Liver (tissue), 9 donors: ENCODE results near the gene CCDC39. TPM values are rescaled to one million over a fixed set of nuclear protein-coding genes. Genes with fewer than 3 reads are reported as not detected.

ENCODE experiments used
- DNase-seq: peaks from one replicate; pipeline ENCODE4 v3.0.0-alpha.2; 2017; ENCODE audit warnings: low spot score
- H3K27ac ChIP-seq, 2 donors: one replicate each; pipeline ENCODE4 v1.7.0; 2013; ENCODE audit warnings: inconsistent platforms in 2 of 2, low read length in 2 of 2, control low read depth in 1 of 2, low read depth in 1 of 2, mild to moderate bottlenecking in 1 of 2
- H3K27me3 ChIP-seq, 4 donors: one replicate each; pipeline versions ENCODE4 v1.6.1 to v1.7.0; 2013; ENCODE audit warnings: low read length in 3 of 4, inconsistent platforms in 1 of 4, mild to moderate bottlenecking in 1 of 4, moderate library complexity in 1 of 4; ENCODE audit not compliant: control insufficient read depth in 4 of 4, insufficient read depth in 4 of 4
- H3K36me3 ChIP-seq, 4 donors: one replicate each; pipeline versions ENCODE4 v1.6.1 to v1.7.0; 2013; ENCODE audit warnings: low read length in 3 of 4, mild to moderate bottlenecking in 3 of 4, low read depth in 1 of 4, moderate library complexity in 1 of 4; ENCODE audit not compliant: control insufficient read depth in 4 of 4, insufficient read depth in 3 of 4
- H3K4me1 ChIP-seq, 4 donors: one replicate each; pipeline versions ENCODE4 v1.6.1 to v1.7.0; 2013; ENCODE audit warnings: low read length in 3 of 4, mild to moderate bottlenecking in 3 of 4, moderate library complexity in 1 of 4; ENCODE audit not compliant: control insufficient read depth in 4 of 4, insufficient read depth in 4 of 4
- H3K4me3 ChIP-seq, 3 donors: one replicate each; pipeline versions ENCODE4 v1.6.1 to v1.7.0; 2013; ENCODE audit warnings: low read length in 3 of 3, control low read depth in 1 of 3, low read depth in 1 of 3, mild to moderate bottlenecking in 1 of 3
- H3K9ac ChIP-seq, 2 donors: one replicate each; pipeline ENCODE4 v1.7.0; 2013; ENCODE audit warnings: low read length in 2 of 2, mild to moderate bottlenecking in 2 of 2, moderate library complexity in 2 of 2, control low read depth in 1 of 2, low read depth in 1 of 2
- H3K9me3 ChIP-seq, 4 donors: one replicate each; pipeline versions ENCODE4 v1.6.1 to v1.7.0; 2013; ENCODE audit warnings: low read length in 3 of 4; ENCODE audit not compliant: control insufficient read depth in 4 of 4
- ATF3 ChIP-seq: IDR thresholded peaks from 2 replicates; pipeline ENCODE4 v1.6.1; 2016; ENCODE audit warnings: antibody characterized with exemption
- CTCF ChIP-seq: fragments of 150-350 bp; IDR thresholded peaks from 2 replicates; pipeline ENCODE4 v1.5.1; 2017; ENCODE audit warnings: improper control_type of control experiment, low read depth, low read length; ENCODE audit not compliant: missing input control
- EGR1 ChIP-seq, 2 donors: IDR thresholded peaks; 2 replicates each; pipeline ENCODE4 v1.6.1; 2016 to 2018; ENCODE audit warnings: antibody characterized with exemption in 2 of 2, low read depth in 2 of 2
- FOXA1 ChIP-seq: IDR thresholded peaks from 2 replicates; pipeline ENCODE4 v1.6.1; 2016; ENCODE audit warnings: antibody characterized with exemption
- FOXA2 ChIP-seq: IDR thresholded peaks from 2 replicates; pipeline ENCODE4 v1.6.1; 2016; ENCODE audit warnings: antibody characterized with exemption
- GABPA ChIP-seq, 2 donors: IDR thresholded peaks in 1 of 2; conservative IDR thresholded peaks in 1 of 2; 2 replicates each; pipeline ENCODE4 v1.6.1; 2016; ENCODE audit warnings: antibody characterized with exemption in 2 of 2, mild to moderate bottlenecking in 1 of 2, moderate library complexity in 1 of 2
- HNF4A ChIP-seq, 2 donors: conservative IDR thresholded peaks; 2 replicates each; pipeline ENCODE4 v1.6.1; 2016; ENCODE audit warnings: antibody characterized with exemption in 2 of 2, mild to moderate bottlenecking in 2 of 2
- HNF4G ChIP-seq: IDR thresholded peaks from 2 replicates; pipeline ENCODE4 v1.6.1; 2016; ENCODE audit warnings: antibody characterized with exemption
- JUND ChIP-seq, 2 donors: IDR thresholded peaks; 2 replicates each; pipeline ENCODE4 v1.6.1; 2016; ENCODE audit warnings: antibody characterized with exemption in 2 of 2
- MAX ChIP-seq: IDR thresholded peaks from 2 replicates; pipeline ENCODE4 v1.6.1; 2016; ENCODE audit warnings: antibody characterized with exemption
- NR2F2 ChIP-seq: IDR thresholded peaks from 2 replicates; pipeline ENCODE4 v1.6.1; 2016; ENCODE audit warnings: antibody characterized with exemption
- RAD21 ChIP-seq, 2 donors: IDR thresholded peaks; 2 replicates each; pipeline ENCODE4 v1.6.1; 2016; ENCODE audit warnings: antibody characterized with exemption in 2 of 2, mild to moderate bottlenecking in 2 of 2
- REST ChIP-seq: IDR thresholded peaks from 2 replicates; pipeline ENCODE4 v1.6.1; 2016; ENCODE audit warnings: antibody characterized with exemption, mild to moderate bottlenecking
- RXRA ChIP-seq, 2 donors: IDR thresholded peaks; 2 replicates each; pipeline ENCODE4 v1.6.1; 2017 to 2018; ENCODE audit warnings: antibody characterized with exemption in 2 of 2, mild to moderate bottlenecking in 1 of 2
- SP1 ChIP-seq: IDR thresholded peaks from 2 replicates; pipeline ENCODE4 v1.6.1; 2018; ENCODE audit warnings: antibody characterized with exemption, mild to moderate bottlenecking
- TAF1 ChIP-seq: conservative IDR thresholded peaks from 2 replicates; pipeline ENCODE4 v1.6.1; 2016; ENCODE audit warnings: antibody characterized with exemption, mild to moderate bottlenecking
- YY1 ChIP-seq: IDR thresholded peaks from 2 replicates; pipeline ENCODE4 v1.6.1; 2016; ENCODE audit warnings: antibody characterized with exemption, mild to moderate bottlenecking
- ZBTB33 ChIP-seq: IDR thresholded peaks from 2 replicates; pipeline ENCODE4 v1.6.1; 2016; ENCODE audit warnings: antibody characterized with exemption
- WGBS: extraction: QIAGEN DNeasy Blood & Tissue Kit; methylation state at CpG from one replicate; pipeline ENCODE4 v1.1.7; 2013; 5-methylcytosine and 5-hydroxymethylcytosine counted together
- polyA plus RNA-seq, 2 donors: library from polyadenylated mRNA; stranded (reverse) in 1 of 2; unstranded in 1 of 2; fragments of 200-250 nt in 1 of 2; fragments of >200 nt in 1 of 2; fragmentation: Nextera tagmentation in 1 of 2; extraction: Ambion mirVana in 1 of 2; gene quantifications; one replicate each; pipeline versions ENCODE4 v1.2.1 to v1.2.3, GENCODE V29; 2013 to 2015
- total RNA-seq, 2 donors: library from RNA; depleted of rRNA; stranded (reverse); fragments of >200 nt; gene quantifications; one replicate each; pipeline ENCODE4 v1.2.3, GENCODE V29; 2014
- donor health status: healthy.
- donor health status: healthy.
- donor health status: healthy.
- donor health status: healthy.
- donor health status: healthy.

The CCDC39 gene
- total and polyA plus RNA-seq, 4 donors: under 0.01 to 0.08 TPM; not detected in 2

- Histone ChIP-seq H3K4me1 (no peaks in the 10 kb centered on the region), H3K9me3 (no peaks in the 10 kb centered on the region), H3K4me3 (no peak overlapping the region), H3K9ac (no peak overlapping the region), H3K27ac (no peak overlapping the region), H3K27me3 (no peaks in the 10 kb centered on the region), H3K36me3 (peaks cover 1 to 14% (median 9%) of the 10 kb centered on the region in 4 donors)
- no peak for DNase-seq
- no peak for TF ChIP-seq RAD21 (IDR thresholded peaks at IDR 0.05)
- no peak for TF ChIP-seq MAX
- no peak for TF ChIP-seq ATF3
- no peak for TF ChIP-seq YY1
- no peak for TF ChIP-seq REST
- TF ChIP-seq JUND (IDR thresholded peaks at IDR 0.05): no peak
- no peak for TF ChIP-seq GABPA (IDR thresholded peaks at IDR 0.05 in 1 of 2, conservative IDR thresholded peaks at IDR 0.05 in 1 of 2)
- TF ChIP-seq TAF1: no peak
- no peak for TF ChIP-seq HNF4G
- no peak for TF ChIP-seq CTCF
- TF ChIP-seq HNF4A (conservative IDR thresholded peaks at IDR 0.05): no peak
- no peak for TF ChIP-seq EGR1 (IDR thresholded peaks at IDR 0.05; ENCODE audit: low read depth in 2 of 2)
- TF ChIP-seq ZBTB33: no peak
- TF ChIP-seq FOXA2: no peak
- no peak for TF ChIP-seq FOXA1
- no peak for TF ChIP-seq NR2F2
- no peak for TF ChIP-seq RXRA (IDR thresholded peaks at IDR 0.05)
- no peak for TF ChIP-seq SP1
- WGBS: 93% methylated on average over 2 of the region's 2 CpGs
These were observed 62.2 kb downstream of the CCDC39 start for GRCh38 chr3:180617049-180617448.
